Karpas-422 (cell line): ENCODE measurements around the gene CDH18. TPM values are rescaled to one million over a fixed set of nuclear protein-coding genes. Genes with fewer than 3 reads are reported as not detected.

Source experiments
- DNase-seq: peaks from one replicate; pipeline ENCODE4 v3.0.0-alpha.2; 2015
- H2AFZ ChIP-seq: fragments of 200-600 bp; sonication (generic); 2 replicates; pipeline ENCODE4 v1.6.1; 2014; ENCODE audit warnings: antibody characterized with exemption, low read length, mixed read lengths
- H3K27ac ChIP-seq: fragments of 200-600 bp; sonication (generic); 2 replicates; pipeline ENCODE4 v1.5.1; 2014; ENCODE audit warnings: mild to moderate bottlenecking, low read length, moderate library complexity
- H3K27me3 ChIP-seq: fragments of 200-600 bp; sonication (generic); 2 replicates; pipeline ENCODE4 v1.6.1; 2014; ENCODE audit warnings: low read length, mixed read lengths
- H3K36me3 ChIP-seq: fragments of 200-600 bp; sonication (generic); 2 replicates; pipeline ENCODE4 v1.6.1; 2014; ENCODE audit warnings: low read length, mixed read lengths; ENCODE audit not compliant: insufficient read depth
- H3K4me1 ChIP-seq: fragments of 200-600 bp; sonication (generic); 2 replicates; pipeline ENCODE4 v1.6.1; 2014; ENCODE audit warnings: mild to moderate bottlenecking, low read length, mixed read lengths
- H3K4me2 ChIP-seq: fragments of 200-600 bp; sonication (generic); 2 replicates; pipeline ENCODE4 v1.6.1; 2014; ENCODE audit warnings: low read length, low read depth, mild to moderate bottlenecking; ENCODE audit not compliant: poor library complexity, severe bottlenecking
- H3K4me3 ChIP-seq: fragments of 200-600 bp; sonication (generic); 2 replicates; pipeline ENCODE4 v1.5.1; 2014; ENCODE audit warnings: mild to moderate bottlenecking, antibody characterized with exemption, low read length, mixed read lengths
- H3K79me2 ChIP-seq: fragments of 200-600 bp; sonication (generic); 2 replicates; pipeline ENCODE4 v1.6.1; 2014; ENCODE audit warnings: mild to moderate bottlenecking, low read length, mixed read lengths
- H3K9ac ChIP-seq: fragments of 200-600 bp; sonication (generic); 2 replicates; pipeline ENCODE4 v1.6.0; 2014; ENCODE audit warnings: low read length
- H3K9me2 ChIP-seq: fragments of 200-600 bp; sonication (generic), shearing (Covaris generic); replicated peaks from 2 replicates; pipeline ENCODE4 v1.6.0; 2014; ENCODE audit warnings: mild to moderate bottlenecking, low read length, moderate library complexity; ENCODE audit not compliant: insufficient read depth
- H3K9me3 ChIP-seq: fragments of 300-700, 200-600 bp; sonication (generic); 2 replicates; pipeline ENCODE4 v1.6.1; 2014; ENCODE audit warnings: low read length, mixed read lengths
- H4K20me1 ChIP-seq: fragments of 200-600 bp; sonication (generic); 2 replicates; pipeline ENCODE4 v1.6.1; 2014; ENCODE audit warnings: mild to moderate bottlenecking, antibody characterized with exemption, low read length, low read depth; ENCODE audit not compliant: insufficient read depth
- total RNA-seq: library from RNA; depleted of rRNA; stranded (reverse); fragments of >200 nt; shearing (Covaris generic); gene quantifications from 2 replicates; pipeline ENCODE4 v1.2.3, GENCODE V29; 2014; ENCODE audit warnings: low replicate concordance

Gene CDH18
- total RNA-seq, 1 experiment from 2014 or later, result not detected

GRCh38 chr5:19960451-19960850, 27.5 kb downstream of the CDH18 start:
- Histone ChIP-seq H4K20me1 (no peaks in the 10 kb centered on the region), H3K9me3 (peaks cover 30% of the 10 kb centered on the region), H3K27me3 (no peaks in the 10 kb centered on the region), H2AFZ (no peak overlapping the region), H3K4me3 (no peak overlapping the region), H3K27ac (no peak overlapping the region), H3K36me3 (no peaks in the 10 kb centered on the region), H3K4me2 (no peak overlapping the region), H3K4me1 (no peaks in the 10 kb centered on the region), H3K79me2 (no peaks in the 10 kb centered on the region), H3K9ac (no peak overlapping the region), H3K9me2 (no peaks in the 10 kb centered on the region)
- no peak for DNase-seq

DNA sequence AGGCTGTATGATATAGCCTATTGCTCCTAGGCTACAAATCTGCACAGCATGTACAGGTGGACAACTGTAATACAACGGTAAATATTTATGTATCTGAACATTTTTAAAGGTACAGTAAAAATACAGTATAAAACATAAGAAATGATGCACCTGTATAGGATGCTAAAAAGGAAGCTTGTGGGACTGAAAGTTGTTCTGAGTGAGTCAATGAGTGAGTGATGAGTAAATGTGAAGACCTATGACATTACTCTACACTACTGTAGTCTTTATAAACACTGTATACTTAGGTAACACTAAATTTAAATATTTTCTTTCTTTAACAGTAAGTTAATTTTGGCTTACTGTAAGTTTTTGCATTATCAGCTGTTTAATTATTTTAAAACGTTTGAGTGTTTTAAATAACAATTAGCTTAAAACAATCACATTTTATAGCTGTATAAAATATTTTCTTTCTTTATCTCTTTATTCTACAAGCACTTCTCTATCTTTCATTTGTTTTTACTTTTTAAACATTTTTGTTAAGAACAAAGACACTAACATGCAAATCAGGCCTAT, 28.1 kb downstream of the CDH18 start:
- Histone ChIP-seq H2AFZ (no peak overlapping the region), H3K27ac (no peak overlapping the region), H3K36me3 (no peaks in the 10 kb centered on the region), H3K4me2 (no peak overlapping the region), H3K27me3 (no peaks in the 10 kb centered on the region), H3K4me3 (no peak overlapping the region), H4K20me1 (no peaks in the 10 kb centered on the region), H3K9ac (no peak overlapping the region), H3K9me3 (peaks cover 30% of the 10 kb centered on the region), H3K9me2 (no peaks in the 10 kb centered on the region), H3K79me2 (no peaks in the 10 kb centered on the region), H3K4me1 (no peaks in the 10 kb centered on the region)
- DNase-seq, result no peak

GRCh38 chr5:19950897-19951296, 37.1 kb downstream of the CDH18 start:
- H3K9me2 ChIP-seq, result no peaks in the 10 kb centered on the region
- H3K27ac ChIP-seq, result no peak overlapping the region
- no peak overlapping the region for H3K4me2 ChIP-seq
- H2AFZ ChIP-seq, result no peak overlapping the region
- no peak overlapping the region for H3K9ac ChIP-seq
- H3K4me1 ChIP-seq, result no peaks in the 10 kb centered on the region
- H3K36me3 ChIP-seq, result no peaks in the 10 kb centered on the region
- no peaks in the 10 kb centered on the region for H4K20me1 ChIP-seq
- H3K4me3 ChIP-seq, result no peak overlapping the region
- no peaks in the 10 kb centered on the region for H3K79me2 ChIP-seq
- peaks cover 28% of the 10 kb centered on the region for H3K9me3 ChIP-seq
- H3K27me3 ChIP-seq, result no peaks in the 10 kb centered on the region
- DNase-seq, result no peak

GRCh38 chr5:19940192-19940591, 47.8 kb downstream of the CDH18 start:
- H4K20me1 ChIP-seq, result no peaks in the 10 kb centered on the region
- H3K36me3 ChIP-seq, result no peaks in the 10 kb centered on the region
- no peak overlapping the region for H2AFZ ChIP-seq
- no peaks in the 10 kb centered on the region for H3K79me2 ChIP-seq
- no peak overlapping the region for H3K4me3 ChIP-seq
- no peaks in the 10 kb centered on the region for H3K4me1 ChIP-seq
- peaks cover 22% of the 10 kb centered on the region for H3K9me3 ChIP-seq
- H3K9ac ChIP-seq, result no peak overlapping the region
- no peaks in the 10 kb centered on the region for H3K27me3 ChIP-seq
- H3K4me2 ChIP-seq, result no peak overlapping the region
- H3K9me2 ChIP-seq, result no peaks in the 10 kb centered on the region
- H3K27ac ChIP-seq, result no peak overlapping the region
- no peak for DNase-seq

GRCh38 chr5:19930451-19930850, 57.5 kb downstream of the CDH18 start:
- no peaks in the 10 kb centered on the region for H3K9me2 ChIP-seq
- no peaks in the 10 kb centered on the region for H3K4me1 ChIP-seq
- no peak for DNase-seq
- H2AFZ ChIP-seq, result no peak overlapping the region
- no peaks in the 10 kb centered on the region for H3K27me3 ChIP-seq
- H3K36me3 ChIP-seq, result no peaks in the 10 kb centered on the region; the same call in 1 of the 2 replicates
- H3K9ac ChIP-seq, result no peak overlapping the region
- H3K4me2 ChIP-seq, result no peak overlapping the region
- H4K20me1 ChIP-seq, result no peaks in the 10 kb centered on the region
- H3K9me3 ChIP-seq, result peaks cover 5% of the 10 kb centered on the region; the same call in 1 of the 2 replicates
- no peak overlapping the region for H3K4me3 ChIP-seq
- no peaks in the 10 kb centered on the region for H3K79me2 ChIP-seq
- no peak overlapping the region for H3K27ac ChIP-seq

GRCh38 chr5:19928562-19929421, 59.2 kb downstream of the CDH18 start:
- no peaks in the 10 kb centered on the region; the same call in 1 of the 2 replicates for H3K9me3 ChIP-seq
- H3K36me3 ChIP-seq, result no peaks in the 10 kb centered on the region; the same call in 1 of the 2 replicates
- H3K4me2 ChIP-seq, result no peak overlapping the region
- H3K27ac ChIP-seq, result no peak overlapping the region
- no peaks in the 10 kb centered on the region for H3K79me2 ChIP-seq
- no peak overlapping the region for H2AFZ ChIP-seq
- no peak for DNase-seq
- H4K20me1 ChIP-seq, result no peaks in the 10 kb centered on the region
- H3K9me2 ChIP-seq, result no peaks in the 10 kb centered on the region
- H3K27me3 ChIP-seq, result no peaks in the 10 kb centered on the region
- H3K9ac ChIP-seq, result no peak overlapping the region
- H3K4me3 ChIP-seq, result no peak overlapping the region
- no peaks in the 10 kb centered on the region for H3K4me1 ChIP-seq

- no peak overlapping the region for H3K9ac ChIP-seq
- H3K79me2 ChIP-seq, result no peaks in the 10 kb centered on the region
- H3K4me3 ChIP-seq, result no peak overlapping the region
- H4K20me1 ChIP-seq, result no peaks in the 10 kb centered on the region
- H3K27me3 ChIP-seq, result no peaks in the 10 kb centered on the region
- no peaks in the 10 kb centered on the region for H3K4me1 ChIP-seq
- no peak overlapping the region for H3K27ac ChIP-seq
- DNase-seq, result no peak
- no peak overlapping the region for H2AFZ ChIP-seq
- peaks cover 3% of the 10 kb centered on the region; the same call in 1 of the 2 replicates for H3K9me3 ChIP-seq
- no peaks in the 10 kb centered on the region; the same call in 1 of the 2 replicates for H3K36me3 ChIP-seq
- H3K9me2 ChIP-seq, result no peaks in the 10 kb centered on the region
- no peak overlapping the region for H3K4me2 ChIP-seq
Observed at GRCh38 chr5:19927919-19928318, 60.1 kb downstream of the CDH18 start.

GRCh38 chr5:19927170-19927569, 60.8 kb downstream of the CDH18 start:
- no peaks in the 10 kb centered on the region for H3K27me3 ChIP-seq
- H4K20me1 ChIP-seq, result no peaks in the 10 kb centered on the region
- H3K27ac ChIP-seq, result no peak overlapping the region
- no peak overlapping the region for H3K4me3 ChIP-seq
- H3K9me2 ChIP-seq, result no peaks in the 10 kb centered on the region
- no peak overlapping the region for H2AFZ ChIP-seq
- DNase-seq, result no peak
- no peak overlapping the region for H3K9ac ChIP-seq
- H3K36me3 ChIP-seq, result no peaks in the 10 kb centered on the region; the same call in 1 of the 2 replicates
- no peaks in the 10 kb centered on the region for H3K4me1 ChIP-seq
- no peaks in the 10 kb centered on the region for H3K79me2 ChIP-seq
- H3K4me2 ChIP-seq, result no peak overlapping the region
- H3K9me3 ChIP-seq, result peaks cover 3% of the 10 kb centered on the region; the same call in 1 of the 2 replicates
